Liver (tissue), 9 donors: Measurements from ENCODE around the gene SPTAN1. TPM values are rescaled to one million over a fixed set of nuclear protein-coding genes. Genes with fewer than 3 reads are reported as not detected.

Experiments used
- DNase-seq: peaks from one replicate; pipeline ENCODE4 v3.0.0-alpha.2; 2017; ENCODE audit warnings: low spot score
- H3K27ac ChIP-seq, 2 donors: one replicate each; pipeline ENCODE4 v1.7.0; 2013; ENCODE audit warnings: inconsistent platforms in 2 of 2, low read length in 2 of 2, control low read depth in 1 of 2, low read depth in 1 of 2, mild to moderate bottlenecking in 1 of 2
- H3K27me3 ChIP-seq, 4 donors: one replicate each; pipeline versions ENCODE4 v1.6.1 to v1.7.0; 2013; ENCODE audit warnings: low read length in 3 of 4, inconsistent platforms in 1 of 4, mild to moderate bottlenecking in 1 of 4, moderate library complexity in 1 of 4; ENCODE audit not compliant: control insufficient read depth in 4 of 4, insufficient read depth in 4 of 4
- H3K36me3 ChIP-seq, 4 donors: one replicate each; pipeline versions ENCODE4 v1.6.1 to v1.7.0; 2013; ENCODE audit warnings: low read length in 3 of 4, mild to moderate bottlenecking in 3 of 4, low read depth in 1 of 4, moderate library complexity in 1 of 4; ENCODE audit not compliant: control insufficient read depth in 4 of 4, insufficient read depth in 3 of 4
- H3K4me1 ChIP-seq, 4 donors: one replicate each; pipeline versions ENCODE4 v1.6.1 to v1.7.0; 2013; ENCODE audit warnings: low read length in 3 of 4, mild to moderate bottlenecking in 3 of 4, moderate library complexity in 1 of 4; ENCODE audit not compliant: control insufficient read depth in 4 of 4, insufficient read depth in 4 of 4
- H3K4me3 ChIP-seq, 3 donors: one replicate each; pipeline versions ENCODE4 v1.6.1 to v1.7.0; 2013; ENCODE audit warnings: low read length in 3 of 3, control low read depth in 1 of 3, low read depth in 1 of 3, mild to moderate bottlenecking in 1 of 3
- H3K9ac ChIP-seq, 2 donors: one replicate each; pipeline ENCODE4 v1.7.0; 2013; ENCODE audit warnings: low read length in 2 of 2, mild to moderate bottlenecking in 2 of 2, moderate library complexity in 2 of 2, control low read depth in 1 of 2, low read depth in 1 of 2
- H3K9me3 ChIP-seq, 4 donors: one replicate each; pipeline versions ENCODE4 v1.6.1 to v1.7.0; 2013; ENCODE audit warnings: low read length in 3 of 4; ENCODE audit not compliant: control insufficient read depth in 4 of 4
- EGR1 ChIP-seq, 2 donors: IDR thresholded peaks; 2 replicates each; pipeline ENCODE4 v1.6.1; 2016 to 2018; ENCODE audit warnings: antibody characterized with exemption in 2 of 2, low read depth in 2 of 2
- FOXA1 ChIP-seq: IDR thresholded peaks from 2 replicates; pipeline ENCODE4 v1.6.1; 2016; ENCODE audit warnings: antibody characterized with exemption
- FOXA2 ChIP-seq: IDR thresholded peaks from 2 replicates; pipeline ENCODE4 v1.6.1; 2016; ENCODE audit warnings: antibody characterized with exemption
- GABPA ChIP-seq, 2 donors: IDR thresholded peaks in 1 of 2; conservative IDR thresholded peaks in 1 of 2; 2 replicates each; pipeline ENCODE4 v1.6.1; 2016; ENCODE audit warnings: antibody characterized with exemption in 2 of 2, mild to moderate bottlenecking in 1 of 2, moderate library complexity in 1 of 2
- HNF4A ChIP-seq, 2 donors: conservative IDR thresholded peaks; 2 replicates each; pipeline ENCODE4 v1.6.1; 2016; ENCODE audit warnings: antibody characterized with exemption in 2 of 2, mild to moderate bottlenecking in 2 of 2
- HNF4G ChIP-seq: IDR thresholded peaks from 2 replicates; pipeline ENCODE4 v1.6.1; 2016; ENCODE audit warnings: antibody characterized with exemption
- JUND ChIP-seq, 2 donors: IDR thresholded peaks; 2 replicates each; pipeline ENCODE4 v1.6.1; 2016; ENCODE audit warnings: antibody characterized with exemption in 2 of 2
- NR2F2 ChIP-seq: IDR thresholded peaks from 2 replicates; pipeline ENCODE4 v1.6.1; 2016; ENCODE audit warnings: antibody characterized with exemption
- RAD21 ChIP-seq, 2 donors: IDR thresholded peaks; 2 replicates each; pipeline ENCODE4 v1.6.1; 2016; ENCODE audit warnings: antibody characterized with exemption in 2 of 2, mild to moderate bottlenecking in 2 of 2
- REST ChIP-seq: IDR thresholded peaks from 2 replicates; pipeline ENCODE4 v1.6.1; 2016; ENCODE audit warnings: antibody characterized with exemption, mild to moderate bottlenecking
- RXRA ChIP-seq, 2 donors: IDR thresholded peaks; 2 replicates each; pipeline ENCODE4 v1.6.1; 2017 to 2018; ENCODE audit warnings: antibody characterized with exemption in 2 of 2, mild to moderate bottlenecking in 1 of 2
- SP1 ChIP-seq: IDR thresholded peaks from 2 replicates; pipeline ENCODE4 v1.6.1; 2018; ENCODE audit warnings: antibody characterized with exemption, mild to moderate bottlenecking
- TAF1 ChIP-seq: conservative IDR thresholded peaks from 2 replicates; pipeline ENCODE4 v1.6.1; 2016; ENCODE audit warnings: antibody characterized with exemption, mild to moderate bottlenecking
- YY1 ChIP-seq: IDR thresholded peaks from 2 replicates; pipeline ENCODE4 v1.6.1; 2016; ENCODE audit warnings: antibody characterized with exemption, mild to moderate bottlenecking
- ZBTB33 ChIP-seq: IDR thresholded peaks from 2 replicates; pipeline ENCODE4 v1.6.1; 2016; ENCODE audit warnings: antibody characterized with exemption
- WGBS: extraction: QIAGEN DNeasy Blood & Tissue Kit; methylation state at CpG from one replicate; pipeline ENCODE4 v1.1.7; 2013; 5-methylcytosine and 5-hydroxymethylcytosine counted together
- polyA plus RNA-seq, 2 donors: library from polyadenylated mRNA; stranded (reverse) in 1 of 2; unstranded in 1 of 2; fragments of 200-250 nt in 1 of 2; fragments of >200 nt in 1 of 2; fragmentation: Nextera tagmentation in 1 of 2; extraction: Ambion mirVana in 1 of 2; gene quantifications; one replicate each; pipeline versions ENCODE4 v1.2.1 to v1.2.3, GENCODE V29; 2013 to 2015
- total RNA-seq, 2 donors: library from RNA; depleted of rRNA; stranded (reverse); fragments of >200 nt; gene quantifications; one replicate each; pipeline ENCODE4 v1.2.3, GENCODE V29; 2014
- TF ChIP-seq, protein P1 (sequence below): IDR thresholded peaks from 2 replicates; pipeline ENCODE4 v1.6.1; 2016; ENCODE audit warnings: antibody characterized with exemption
- TF ChIP-seq, protein P2 (sequence below): IDR thresholded peaks from 2 replicates; pipeline ENCODE4 v1.6.1; 2016; ENCODE audit warnings: antibody characterized with exemption
- TF ChIP-seq, protein P3 (sequence below): fragments of 150-350 bp; IDR thresholded peaks from 2 replicates; pipeline ENCODE4 v1.5.1; 2017; ENCODE audit warnings: improper control_type of control experiment, low read depth, low read length; ENCODE audit not compliant: missing input control
- donor health status: healthy.
- donor health status: healthy.
- donor health status: healthy.
- donor health status: healthy.
- donor health status: healthy.

SPTAN1 gene
- total and polyA plus RNA-seq, 4 donors = 31.3 to 86.5 (median 60.4) TPM

DNA sequence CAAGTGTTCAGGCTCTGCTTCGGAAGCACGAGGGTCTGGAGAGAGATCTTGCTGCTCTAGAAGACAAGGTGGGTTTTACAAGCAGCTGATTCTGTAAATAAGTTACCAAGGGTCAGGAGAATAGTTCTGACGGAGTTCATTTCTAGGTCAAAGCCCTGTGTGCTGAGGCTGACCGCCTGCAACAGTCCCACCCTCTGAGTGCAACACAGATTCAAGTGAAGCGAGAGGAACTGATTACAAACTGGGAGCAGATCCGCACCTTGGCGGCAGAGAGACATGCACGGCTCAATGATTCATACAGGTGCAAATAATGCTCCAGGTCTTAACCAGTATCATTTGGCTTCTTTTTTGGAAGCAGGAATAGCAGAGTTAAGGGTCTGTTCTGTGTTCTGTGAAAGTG is 24.8 kb downstream of the SPTAN1 start:
- DNase-seq = no peak
- WGBS = 39% methylated on average over 8 of the region's 8 CpGs

More for the DNA sequence above, 24.8 kb downstream of the SPTAN1 start:
- peaks cover 6 to 30% (median 26%) of the 10 kb centered on the region in 4 donors for H3K4me1 ChIP-seq
- H3K9ac ChIP-seq = no peak overlapping the region
- H3K27me3 ChIP-seq = no peaks in the 10 kb centered on the region
- H3K9me3 ChIP-seq = no peaks in the 10 kb centered on the region
- TF ChIP-seq HNF4G (peak; percentile 7), ZBTB33 (no peak), NR2F2 (no peak), JUND (IDR thresholded peaks at IDR 0.05) (peak in 1 of 2 donors; percentile 33), FOXA2 (no peak), YY1 (no peak), GABPA (IDR thresholded peaks at IDR 0.05 in 1 of 2, conservative IDR thresholded peaks at IDR 0.05 in 1 of 2) (no peak), RAD21 (IDR thresholded peaks at IDR 0.05) (peak; percentile 20 to 40), TAF1 (no peak), SP1 (peak; percentile 35), FOXA1 (no peak), REST (no peak), HNF4A (conservative IDR thresholded peaks at IDR 0.05) (peak; percentile 42 to 43), RXRA (IDR thresholded peaks at IDR 0.05) (peak; percentile 81 to 84), EGR1 (IDR thresholded peaks at IDR 0.05; ENCODE audit: low read depth in 2 of 2) (no peak)
- TF ChIP-seq, protein P1, sequence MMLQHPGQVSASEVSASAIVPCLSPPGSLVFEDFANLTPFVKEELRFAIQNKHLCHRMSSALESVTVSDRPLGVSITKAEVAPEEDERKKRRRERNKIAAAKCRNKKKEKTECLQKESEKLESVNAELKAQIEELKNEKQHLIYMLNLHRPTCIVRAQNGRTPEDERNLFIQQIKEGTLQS = no peak
- TF ChIP-seq, protein P2, sequence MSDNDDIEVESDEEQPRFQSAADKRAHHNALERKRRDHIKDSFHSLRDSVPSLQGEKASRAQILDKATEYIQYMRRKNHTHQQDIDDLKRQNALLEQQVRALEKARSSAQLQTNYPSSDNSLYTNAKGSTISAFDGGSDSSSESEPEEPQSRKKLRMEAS = peak; percentile 30
- TF ChIP-seq, protein P3, sequence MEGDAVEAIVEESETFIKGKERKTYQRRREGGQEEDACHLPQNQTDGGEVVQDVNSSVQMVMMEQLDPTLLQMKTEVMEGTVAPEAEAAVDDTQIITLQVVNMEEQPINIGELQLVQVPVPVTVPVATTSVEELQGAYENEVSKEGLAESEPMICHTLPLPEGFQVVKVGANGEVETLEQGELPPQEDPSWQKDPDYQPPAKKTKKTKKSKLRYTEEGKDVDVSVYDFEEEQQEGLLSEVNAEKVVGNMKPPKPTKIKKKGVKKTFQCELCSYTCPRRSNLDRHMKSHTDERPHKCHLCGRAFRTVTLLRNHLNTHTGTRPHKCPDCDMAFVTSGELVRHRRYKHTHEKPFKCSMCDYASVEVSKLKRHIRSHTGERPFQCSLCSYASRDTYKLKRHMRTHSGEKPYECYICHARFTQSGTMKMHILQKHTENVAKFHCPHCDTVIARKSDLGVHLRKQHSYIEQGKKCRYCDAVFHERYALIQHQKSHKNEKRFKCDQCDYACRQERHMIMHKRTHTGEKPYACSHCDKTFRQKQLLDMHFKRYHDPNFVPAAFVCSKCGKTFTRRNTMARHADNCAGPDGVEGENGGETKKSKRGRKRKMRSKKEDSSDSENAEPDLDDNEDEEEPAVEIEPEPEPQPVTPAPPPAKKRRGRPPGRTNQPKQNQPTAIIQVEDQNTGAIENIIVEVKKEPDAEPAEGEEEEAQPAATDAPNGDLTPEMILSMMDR = no peak
- no peak overlapping the region for H3K4me3 ChIP-seq
- peak overlapping the region; percentile 39 to 50 for H3K27ac ChIP-seq
- peaks cover 13 to 59% (median 56%) of the 10 kb centered on the region in 4 donors for H3K36me3 ChIP-seq
